HG03442 (cell line): ENCODE data around the gene SLC7A14.

Source experiments
- ATAC-seq: cut with Tn5 transposase; IDR thresholded peaks from one replicate; pipeline ENCODE4 v1.9.1; 2021; ENCODE audit warnings: mild to moderate bottlenecking, moderate library complexity; ENCODE audit not compliant: unreplicated experiment

SLC7A14 gene

DNA sequence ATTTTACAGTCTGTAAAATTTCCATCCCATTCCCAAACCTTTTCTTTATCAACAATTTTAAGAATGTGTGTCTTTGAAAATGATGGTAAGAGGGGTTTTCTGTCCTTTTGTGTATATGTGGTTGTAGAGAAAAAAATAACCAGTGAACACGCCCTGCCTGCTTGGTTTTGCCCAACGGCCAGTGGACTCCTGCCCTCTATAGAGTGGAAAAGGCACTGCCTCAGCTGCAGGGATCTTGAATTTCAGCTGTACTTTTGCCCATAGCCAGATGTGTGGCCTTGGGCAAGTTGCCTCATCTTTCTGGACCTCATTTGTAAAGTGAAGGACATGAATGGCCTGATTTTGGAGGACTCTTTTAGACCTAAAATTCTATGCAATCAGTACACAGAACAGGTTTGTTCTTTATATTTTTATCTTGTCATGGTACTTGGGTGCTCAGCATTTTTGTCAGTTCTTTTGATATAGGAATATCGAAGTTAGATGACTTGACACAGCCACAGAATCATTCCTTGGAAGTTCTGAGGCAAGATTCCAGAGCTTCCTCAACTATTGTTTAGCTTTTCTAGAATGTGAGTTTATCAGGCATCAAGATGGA is 86.2 kb downstream of the SLC7A14 start:
- ATAC-seq: no peak

DNA sequence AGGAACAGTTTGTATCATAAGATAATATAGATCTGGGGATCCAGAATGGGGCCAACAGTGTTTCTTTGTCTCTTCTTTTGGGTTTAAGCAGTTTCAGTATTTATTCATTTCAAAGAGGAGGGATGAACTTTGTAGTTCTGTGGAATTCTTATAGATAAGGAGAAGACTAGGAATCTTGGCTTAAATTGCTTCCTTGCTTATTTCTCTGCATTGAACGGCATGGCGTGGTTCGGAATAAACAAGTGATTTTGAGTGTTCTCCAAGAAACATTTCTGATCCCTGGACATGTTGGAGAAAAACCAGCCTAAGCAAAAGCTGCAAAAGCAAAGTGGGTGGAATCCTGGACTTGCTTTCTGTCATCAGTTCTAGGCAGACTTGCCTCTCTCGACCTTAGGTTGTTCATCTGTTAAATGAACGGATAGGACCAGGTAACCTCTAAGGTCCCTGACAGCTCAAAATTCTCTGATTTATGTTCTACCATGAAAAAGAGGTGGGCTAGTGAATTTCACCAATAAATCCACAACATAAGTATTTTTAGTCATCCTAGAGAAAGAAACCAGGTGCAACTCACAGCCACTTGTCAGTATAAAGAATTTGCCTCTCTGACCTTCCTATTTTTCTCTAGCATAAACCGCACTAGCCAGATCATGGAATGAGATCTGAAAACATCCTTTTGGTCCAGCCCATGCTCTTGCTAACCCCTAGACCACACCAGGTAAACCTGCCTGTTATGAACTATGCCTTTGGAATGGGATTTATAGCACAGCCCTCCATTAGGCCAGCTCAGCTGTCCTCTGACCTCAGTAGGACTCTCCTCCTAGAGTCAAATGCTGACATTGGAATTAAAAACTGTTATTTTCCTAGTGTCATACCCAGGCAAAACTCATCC is 88.4 kb downstream of the SLC7A14 start:
- ATAC-seq: no peak

DNA sequence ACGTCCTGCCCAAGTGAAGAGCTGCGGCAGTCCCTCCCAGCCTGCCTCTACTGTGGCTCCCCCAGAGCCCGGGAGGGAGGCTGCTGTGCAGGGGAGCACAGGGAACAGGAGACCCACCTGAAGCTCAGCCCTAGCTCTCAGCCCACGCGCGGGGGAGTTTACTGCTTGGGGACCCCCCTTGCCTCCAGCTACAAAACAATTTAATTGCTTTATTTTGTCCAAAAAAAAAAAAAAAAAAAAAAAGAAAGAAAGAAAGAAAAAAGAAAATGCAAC is 89.1 kb downstream of the SLC7A14 start:
- ATAC-seq: no peak

DNA sequence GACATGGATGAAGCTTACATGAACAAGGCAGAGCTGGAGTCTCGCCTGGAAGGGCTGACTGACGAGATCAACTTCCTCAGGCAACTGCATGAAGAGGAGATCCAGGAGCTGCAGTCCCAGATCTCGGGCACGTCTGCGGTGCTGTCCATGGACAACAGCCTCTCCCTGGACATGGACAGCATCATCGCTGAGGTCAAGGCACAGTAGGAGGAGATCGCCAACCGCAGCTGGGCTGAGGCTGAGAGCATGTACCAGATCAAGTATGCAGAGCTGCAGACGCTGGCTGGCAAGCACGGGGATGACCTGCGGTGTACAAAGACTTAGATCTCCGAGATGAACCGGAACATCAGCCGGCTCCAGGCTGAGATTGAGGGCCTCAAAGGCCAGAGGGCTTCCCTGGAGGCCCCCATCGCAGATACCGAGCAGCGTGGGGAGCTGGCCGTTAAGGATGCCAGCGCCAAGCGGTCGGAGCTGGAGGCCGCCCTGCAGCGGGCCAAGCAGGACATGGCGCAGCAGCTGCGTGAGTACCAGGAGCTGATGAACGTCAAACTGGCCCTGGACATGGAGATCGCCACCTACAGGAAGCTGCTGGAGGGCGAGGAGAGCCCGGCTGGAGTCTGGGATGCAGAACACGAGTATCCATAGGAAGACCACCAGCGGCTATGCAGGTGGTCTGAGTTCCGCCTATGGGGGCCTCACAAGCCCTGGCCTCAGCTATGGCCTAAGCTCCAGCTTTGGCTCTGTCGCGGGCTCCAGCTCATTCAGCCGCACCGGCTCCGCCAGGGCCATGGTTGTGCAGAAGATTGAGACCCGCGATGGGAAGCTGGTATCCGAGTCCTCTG is 89.6 kb downstream of the SLC7A14 start:
- no peak for ATAC-seq

DNA sequence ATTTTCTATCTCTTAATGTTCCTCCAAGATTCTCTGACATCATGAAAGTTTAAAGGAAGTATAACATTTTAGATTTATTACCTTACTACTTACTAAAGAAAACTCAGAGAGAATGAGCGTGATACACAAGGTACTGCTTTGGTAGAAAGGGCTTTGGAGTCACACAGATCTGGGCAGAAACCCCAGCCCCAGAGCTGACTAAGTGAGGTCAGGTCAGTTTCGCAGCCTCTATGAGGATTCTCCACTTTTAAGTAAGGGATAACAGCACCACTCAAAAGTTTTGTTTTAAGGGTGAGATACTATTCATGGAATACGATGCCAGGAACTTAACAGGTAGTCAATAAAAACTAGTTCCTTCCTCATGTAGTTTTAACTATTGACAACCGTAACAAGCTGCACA is 91.1 kb downstream of the SLC7A14 start:
- ATAC-seq: no peak

DNA sequence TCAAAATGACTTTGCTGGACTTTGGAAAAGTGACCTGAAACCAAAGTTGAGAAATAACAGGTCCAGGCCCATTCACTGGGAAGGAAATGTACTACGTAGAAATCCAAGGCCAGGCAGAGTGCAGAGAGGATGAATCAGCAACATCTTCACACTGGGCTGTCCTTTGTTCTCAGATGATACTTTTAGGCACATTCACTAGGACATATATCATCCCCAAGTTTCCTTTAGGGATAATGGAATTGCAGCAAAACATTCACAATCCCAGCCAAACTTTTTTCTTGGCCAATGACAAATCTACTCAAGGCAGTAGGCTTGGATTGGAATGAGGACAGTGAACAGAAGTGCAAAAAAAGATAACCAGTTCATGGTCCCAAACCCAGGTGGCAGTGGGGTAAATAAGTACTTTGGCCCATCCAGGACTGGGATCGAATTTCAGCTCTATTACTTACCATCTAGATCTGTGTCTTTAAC is 92.1 kb downstream of the SLC7A14 start:
- no peak for ATAC-seq

DNA sequence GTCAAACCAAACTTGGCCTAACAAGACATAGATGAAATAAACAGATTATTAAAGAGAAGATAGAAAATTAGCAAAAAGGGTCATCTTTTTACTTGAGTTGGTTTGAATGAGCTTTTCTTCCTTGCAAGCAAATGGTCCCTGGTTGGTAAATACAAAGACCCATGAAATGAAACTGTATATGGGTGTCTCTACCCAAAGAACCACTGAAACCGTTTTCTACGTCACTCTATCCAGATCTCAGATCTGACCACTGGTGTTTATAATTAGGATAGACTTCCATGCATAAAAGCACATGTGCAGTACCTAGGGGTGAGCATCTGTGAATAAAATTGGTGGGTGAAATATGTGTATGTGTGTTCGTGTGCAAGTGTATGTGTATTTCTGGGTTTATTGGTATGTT is 94.0 kb downstream of the SLC7A14 start:
- ATAC-seq: no peak

DNA sequence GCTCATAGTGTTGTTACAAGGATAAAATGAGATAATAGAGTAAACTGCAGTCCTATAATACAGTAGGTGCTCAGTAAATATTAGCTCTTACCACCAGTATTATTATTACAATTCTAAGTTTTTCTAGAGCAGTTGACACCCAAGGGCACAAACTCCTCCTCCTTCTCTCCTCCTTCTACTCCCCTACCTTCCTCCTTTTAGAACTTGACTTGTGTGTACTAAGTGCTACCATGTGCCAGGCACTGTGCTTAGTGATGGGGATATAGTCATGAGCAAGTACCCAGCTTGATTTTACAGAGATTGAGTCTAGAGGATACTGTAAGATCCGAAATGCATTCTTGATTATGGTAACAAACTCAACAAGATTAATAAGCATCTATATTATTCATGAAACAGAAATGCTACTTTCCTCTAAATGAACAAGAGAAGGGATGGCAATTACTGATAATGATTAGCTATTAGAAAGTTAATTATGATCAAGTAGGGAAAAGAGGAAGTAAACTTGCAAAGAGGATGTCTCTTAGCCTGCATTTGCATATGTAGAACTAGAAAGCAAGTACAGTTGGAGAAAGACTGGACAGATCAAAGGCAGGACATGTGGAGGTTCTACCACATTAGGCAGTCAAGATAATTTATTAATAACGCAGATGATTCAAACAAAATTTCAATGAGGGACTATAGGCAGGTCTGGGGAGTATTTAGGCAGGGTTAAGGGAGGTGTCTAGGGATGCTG is 94.9 kb downstream of the SLC7A14 start:
- no peak for ATAC-seq

DNA sequence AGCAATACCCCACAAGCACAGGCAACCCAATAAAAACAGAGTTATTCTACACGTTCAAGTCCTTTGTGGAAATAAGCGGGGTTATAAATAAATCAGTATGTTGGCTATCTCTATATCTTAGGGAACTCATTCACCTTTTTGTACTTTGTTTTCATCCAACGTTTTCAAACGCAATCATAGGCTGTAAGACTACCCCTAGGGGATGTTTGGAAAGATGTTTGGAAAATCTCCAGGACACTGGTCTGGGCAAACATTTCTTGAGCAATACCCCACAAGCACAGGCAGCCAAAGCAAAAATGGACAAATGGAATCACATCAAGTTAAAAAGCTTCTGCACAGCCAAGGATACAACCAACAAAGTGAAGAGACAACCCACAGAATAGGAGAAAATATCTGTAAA is 97.1 kb downstream of the SLC7A14 start:
- ATAC-seq: no peak

DNA sequence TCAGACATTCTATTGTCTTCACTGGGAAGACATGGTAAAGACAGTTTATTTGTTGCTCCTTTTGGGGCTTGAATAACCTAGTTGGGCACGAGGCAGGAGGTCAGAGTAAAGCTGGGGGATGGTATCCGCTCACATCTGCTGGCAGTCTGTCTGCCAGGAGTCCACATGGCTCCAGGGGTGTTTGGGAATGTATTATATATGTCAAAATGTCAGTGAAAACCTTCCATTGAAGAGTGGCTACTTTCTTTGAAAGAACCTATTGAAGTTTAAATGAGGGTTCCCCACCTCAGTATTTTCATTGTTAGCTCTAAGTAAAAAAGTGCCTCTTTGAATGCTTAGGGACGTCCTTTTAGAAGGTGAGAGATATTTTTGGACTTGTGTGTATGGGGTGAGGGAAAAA is 98.8 kb downstream of the SLC7A14 start:
- ATAC-seq: no peak

DNA sequence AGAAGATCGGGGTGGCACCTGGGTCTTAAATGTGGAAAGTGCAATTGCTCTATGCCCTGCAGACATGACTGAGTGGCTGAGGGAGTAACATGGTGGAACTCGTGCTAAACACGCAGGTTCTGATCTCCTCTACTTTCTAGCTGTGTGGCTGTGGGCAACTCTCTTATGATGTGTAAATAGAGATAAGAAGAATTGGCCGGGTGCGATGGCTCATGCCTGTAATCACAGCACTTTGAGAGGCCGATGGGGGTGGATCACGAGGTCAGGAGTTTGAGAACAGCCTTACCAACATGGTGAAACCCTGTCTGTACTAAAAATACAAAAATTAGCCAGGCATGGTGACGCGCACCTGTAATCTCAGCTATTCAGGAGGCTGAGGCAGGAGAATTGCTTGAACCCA is 99.5 kb downstream of the SLC7A14 start:
- ATAC-seq: no peak

DNA sequence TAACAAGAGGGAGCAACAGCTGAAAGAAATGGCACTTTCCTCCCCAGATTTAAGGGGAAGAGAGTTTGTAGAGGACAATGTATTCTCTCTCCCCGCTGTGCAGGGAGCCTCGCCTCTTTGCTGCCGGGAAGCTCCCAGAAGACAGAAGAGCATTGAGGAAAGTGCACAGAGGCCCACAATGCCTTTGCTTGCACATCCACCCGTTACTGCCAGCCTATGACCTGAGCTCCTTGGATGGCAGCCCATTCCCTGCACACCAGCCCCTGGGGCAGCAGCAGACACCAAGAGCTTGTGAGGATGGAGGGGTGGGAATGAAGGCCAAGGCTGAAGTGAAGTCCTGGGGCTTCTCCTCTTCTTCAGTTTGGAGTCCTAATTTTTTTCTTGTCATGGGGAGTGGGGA is 100.2 kb downstream of the SLC7A14 start:
- no peak for ATAC-seq

DNA sequence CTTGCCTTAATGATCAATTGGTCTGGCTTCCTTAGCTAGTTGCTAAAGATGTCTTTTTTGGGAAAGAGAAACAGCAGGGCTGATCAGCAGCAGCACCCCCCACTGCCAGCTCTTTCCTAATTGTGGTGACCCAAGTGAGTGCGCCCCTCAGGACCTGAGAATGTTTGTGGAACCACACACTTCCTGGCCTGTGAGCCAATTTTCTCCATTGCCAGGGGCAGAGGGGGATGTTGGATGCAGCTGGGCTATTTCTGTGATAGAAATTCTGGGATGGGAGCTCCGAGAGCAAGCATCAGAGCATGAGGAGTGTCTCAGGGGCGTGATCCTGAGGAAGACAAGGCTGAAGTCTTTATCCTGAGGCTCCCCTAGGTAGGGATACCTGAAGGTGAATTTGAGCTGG is 100.6 kb downstream of the SLC7A14 start:
- ATAC-seq: no peak

DNA sequence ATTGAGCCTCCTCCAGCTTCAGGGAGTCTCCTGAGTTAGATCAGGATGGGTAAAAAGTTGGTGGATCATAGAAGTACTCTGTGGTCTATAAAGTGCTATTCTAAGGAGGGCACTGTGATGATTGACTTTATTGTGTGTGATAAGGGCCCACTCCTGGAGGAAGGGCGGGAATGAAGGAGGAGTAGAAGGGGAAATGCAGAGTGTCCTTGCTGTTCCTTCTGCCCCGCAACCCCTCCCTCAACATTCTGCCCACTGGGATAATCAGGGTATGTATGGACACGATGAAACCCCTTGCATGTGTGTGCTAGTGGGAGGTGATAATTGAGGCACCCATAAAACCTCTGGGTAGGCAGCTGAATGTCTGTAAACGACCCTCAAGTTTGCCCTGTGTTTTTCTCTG is 101.0 kb downstream of the SLC7A14 start:
- ATAC-seq: no peak

DNA sequence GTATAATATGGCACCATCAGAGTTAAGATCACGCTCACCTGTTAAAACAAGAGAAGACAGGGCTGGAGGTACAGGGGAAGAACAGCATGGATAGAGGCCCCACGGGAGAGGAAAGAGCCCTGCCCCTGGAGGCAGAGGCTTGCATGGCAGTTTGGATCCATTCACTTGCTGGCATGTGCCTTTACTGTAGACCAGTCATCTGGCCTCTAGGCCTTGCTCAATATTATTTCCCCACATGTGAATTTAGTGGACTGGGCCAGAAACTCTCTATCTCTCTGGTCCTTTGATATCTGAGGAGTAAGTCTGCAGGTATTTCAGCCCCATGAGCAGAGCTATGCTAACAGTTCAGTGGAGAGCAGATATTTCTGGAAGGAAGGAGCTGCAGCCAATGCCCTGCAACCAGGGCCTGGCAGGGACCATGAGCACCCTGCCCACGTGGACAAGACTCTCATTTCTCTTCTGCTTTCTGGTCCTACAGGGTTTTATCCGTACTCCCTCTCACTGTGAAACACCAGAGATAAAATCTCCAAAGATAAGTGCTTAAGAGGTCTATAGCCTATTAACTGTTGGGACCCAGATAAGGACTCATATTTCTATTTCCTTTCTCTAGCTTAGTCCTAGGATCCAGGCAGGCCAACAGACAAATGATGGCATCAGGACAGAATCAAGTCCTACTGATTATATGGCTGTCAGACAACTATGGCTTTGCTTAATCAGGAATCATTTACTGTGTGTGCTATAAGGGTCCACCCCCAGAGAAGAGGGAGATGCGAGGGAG is 102.2 kb downstream of the SLC7A14 start:
- no peak for ATAC-seq

DNA sequence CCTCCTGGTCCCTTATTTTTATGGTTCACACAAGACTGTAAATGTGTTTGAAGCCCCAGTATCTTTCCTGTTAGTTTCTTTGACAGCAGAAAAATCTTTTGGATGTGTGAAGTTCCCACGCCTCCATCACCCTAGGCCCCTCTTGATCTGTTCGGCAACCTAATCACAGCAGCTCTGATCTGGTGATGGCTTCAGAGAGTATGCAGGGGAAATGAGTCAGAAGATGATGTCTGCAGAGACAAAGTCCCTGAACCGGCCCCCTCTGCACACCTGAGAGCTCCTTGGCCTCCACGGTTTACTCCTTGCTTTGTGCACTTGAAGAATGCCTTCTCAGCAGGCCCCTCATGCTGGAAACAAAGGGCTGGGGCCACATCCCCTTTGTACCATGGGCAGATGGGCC is 103.7 kb downstream of the SLC7A14 start:
- ATAC-seq: no peak

DNA sequence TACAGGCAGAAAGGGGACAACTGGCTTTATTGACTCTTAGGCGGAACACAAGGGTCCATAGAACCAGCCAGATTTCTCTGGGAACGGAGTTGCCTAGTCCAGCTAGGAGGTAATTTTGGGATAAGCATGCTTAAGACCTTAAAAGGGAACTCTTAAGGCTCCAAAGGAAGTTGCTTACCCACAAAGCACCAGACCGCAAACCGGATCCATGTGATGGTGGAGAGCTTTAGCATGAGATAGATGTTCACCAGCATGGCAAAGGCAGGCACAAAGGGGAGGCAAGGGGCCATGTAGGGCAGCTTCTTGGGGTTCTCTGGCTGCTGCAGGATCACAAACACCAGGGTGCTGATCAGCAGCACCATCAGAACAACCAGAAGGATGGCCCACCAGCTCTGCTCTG is 105.8 kb downstream of the SLC7A14 start:
- no peak for ATAC-seq

DNA sequence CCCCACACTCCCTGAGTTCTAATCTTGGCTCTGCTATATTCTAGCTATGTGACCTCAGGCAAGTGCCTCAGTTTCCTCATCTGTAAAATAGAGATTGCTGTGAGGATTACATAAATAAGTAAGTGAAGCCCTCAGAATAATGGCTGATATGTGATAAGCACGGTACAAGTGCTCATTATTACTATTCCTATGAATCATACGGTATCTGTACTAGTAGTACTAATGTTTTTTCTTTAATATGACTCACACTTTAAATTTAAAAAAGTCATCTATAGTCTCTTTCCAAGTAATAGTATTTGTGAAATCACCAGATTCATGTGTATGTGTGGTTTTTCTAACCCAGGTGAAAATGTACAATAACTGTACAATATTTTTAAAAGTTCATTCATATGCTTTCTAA is 108.5 kb downstream of the SLC7A14 start:
- no peak for ATAC-seq

DNA sequence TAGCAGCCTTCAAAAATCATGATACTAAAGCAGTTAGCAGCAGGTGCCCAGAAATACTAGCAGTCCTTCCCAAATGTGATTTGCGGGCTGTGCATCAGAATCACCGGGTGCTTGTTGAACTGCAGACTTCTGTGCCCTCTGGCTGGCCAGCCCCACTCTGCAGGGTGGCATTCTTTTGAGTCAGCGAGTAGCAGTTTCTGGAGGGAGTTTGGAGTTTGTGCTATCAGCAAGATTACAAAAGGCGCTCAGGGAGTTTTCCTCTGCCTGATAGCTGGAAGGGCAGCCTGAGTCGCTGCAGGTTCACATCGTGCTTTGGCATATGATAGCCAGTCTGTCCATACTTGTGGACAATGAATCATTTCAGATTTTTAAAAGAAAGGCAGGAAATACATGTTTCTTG is 109.6 kb downstream of the SLC7A14 start:
- no peak for ATAC-seq

DNA sequence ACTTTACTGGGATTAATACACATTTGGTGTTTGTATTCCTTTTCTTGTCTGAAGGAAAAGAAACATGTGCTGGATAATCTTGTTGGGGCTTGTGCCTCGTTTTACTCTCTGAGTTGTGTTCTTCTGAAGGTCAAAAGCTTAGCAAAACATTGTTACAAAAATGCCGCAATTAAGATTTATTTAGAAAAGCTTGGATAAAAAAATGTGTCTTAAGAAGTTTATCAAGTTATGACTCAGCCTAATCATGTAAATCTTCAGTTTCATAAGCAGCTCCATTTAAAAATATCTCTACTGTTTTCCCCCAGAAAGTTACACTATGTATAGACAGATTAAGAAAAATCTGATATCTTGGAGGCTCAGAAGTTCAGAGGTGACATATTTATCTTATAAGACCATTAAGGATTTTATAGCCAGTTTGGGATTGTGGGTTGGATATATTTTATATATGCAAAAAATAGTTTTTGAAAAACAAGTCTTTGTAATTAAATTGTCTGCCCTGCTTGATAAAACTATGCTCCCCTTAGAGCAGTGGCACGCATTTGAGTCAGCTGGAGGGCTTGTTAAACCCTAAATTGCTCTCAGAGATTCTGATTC is 110.7 kb downstream of the SLC7A14 start:
- ATAC-seq: no peak
